HUDEP-2 (cell line): ENCODE data around the gene ADGRV1.

Source experiments
- DNase-seq, 76 experiments: peaks; one replicate each; lab custom pipeline; 2025; ENCODE audit not compliant: unreplicated experiment in 76 of 76; lab: John Stamatoyannopoulos, UW

Gene ADGRV1

GRCh38 chr5:90558344-90559192 is at the start of gene ADGRV1:
TSS of gene ADGRV1 (plus strand) at chr5:90558797. CDS start at chr5:90558896, 99 bp downstream.
- DNase-seq: peak in 14 of 76 experiments; percentile 1 to 26 (median 8)

GRCh38 chr5:90510438-90510837 is 48.2 kb upstream of the ADGRV1 start:
- DNase-seq: no peak

- DNase-seq: no peak
These were observed 44.1 kb upstream of the ADGRV1 start for GRCh38 chr5:90514520-90514919.

- DNase-seq: no peak
These were observed 39.9 kb upstream of the ADGRV1 start for GRCh38 chr5:90518661-90519060.

DNA sequence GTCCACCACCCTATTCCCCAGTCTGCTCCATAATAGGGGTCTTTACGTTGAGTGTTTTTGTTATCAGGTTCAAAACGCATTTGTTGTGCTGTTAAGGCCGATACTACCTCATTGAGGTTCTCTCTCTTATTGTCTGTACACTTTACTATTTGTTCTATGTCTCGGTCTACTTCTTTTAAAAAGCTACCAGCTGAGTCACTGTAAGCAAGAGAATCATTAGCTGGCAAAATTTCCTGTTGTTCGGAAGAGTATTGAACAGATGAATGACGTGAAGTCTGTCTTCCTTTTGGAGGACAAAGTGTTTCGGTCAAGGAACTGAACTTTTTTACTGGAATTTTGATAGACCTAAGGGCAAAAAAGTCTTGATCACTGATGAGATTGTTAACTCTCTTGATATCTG is 39.5 kb upstream of the ADGRV1 start:
- no peak for DNase-seq

DNA sequence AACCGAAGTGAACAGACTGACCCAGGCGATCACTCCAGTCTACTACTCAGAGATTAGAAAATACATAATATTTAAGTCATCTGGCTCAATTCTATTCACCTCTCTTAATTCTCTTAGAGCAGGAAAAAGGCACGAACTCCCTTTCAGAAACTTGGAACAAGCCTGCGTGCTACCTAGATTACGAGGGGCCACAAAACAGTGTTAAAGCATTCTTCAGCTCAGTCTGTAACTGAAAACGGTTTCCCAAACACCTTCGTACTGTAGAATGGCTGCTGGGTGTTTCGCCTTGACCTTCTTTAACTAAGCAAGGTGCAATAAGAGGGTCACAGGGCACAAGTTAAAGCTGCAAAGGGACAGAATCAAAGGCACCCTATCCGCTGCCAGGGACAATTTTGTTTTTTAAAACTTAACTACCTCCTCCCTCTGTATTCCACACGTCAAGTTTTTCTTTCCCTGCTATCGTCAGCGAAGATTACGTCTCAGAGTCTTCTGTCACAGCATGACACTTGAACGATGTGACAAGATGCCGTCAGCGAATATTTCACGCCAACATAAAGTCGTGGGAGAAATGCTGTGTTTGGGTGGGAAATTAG is 29.9 kb upstream of the ADGRV1 start:
- peak in 5 of 76 experiments; percentile 1 to 33 (median 16) for DNase-seq

GRCh38 chr5:90529194-90529938 is 29.2 kb upstream of the ADGRV1 start, which contains the start of gene LYSMD3:
TSS of gene LYSMD3 (minus strand) at chr5:90529584. CDS start at chr5:90525289, 4,295 bp downstream.
- DNase-seq: peak; percentile 27 to 98 (median 92)

GRCh38 chr5:90529939-90530677 is 28.5 kb upstream of the ADGRV1 start:
- DNase-seq: peak in 72 of 76 experiments; percentile 5 to 81 (median 53)

- DNase-seq: no peak
These were observed 27.7 kb upstream of the ADGRV1 start for GRCh38 chr5:90530736-90531487.

DNA sequence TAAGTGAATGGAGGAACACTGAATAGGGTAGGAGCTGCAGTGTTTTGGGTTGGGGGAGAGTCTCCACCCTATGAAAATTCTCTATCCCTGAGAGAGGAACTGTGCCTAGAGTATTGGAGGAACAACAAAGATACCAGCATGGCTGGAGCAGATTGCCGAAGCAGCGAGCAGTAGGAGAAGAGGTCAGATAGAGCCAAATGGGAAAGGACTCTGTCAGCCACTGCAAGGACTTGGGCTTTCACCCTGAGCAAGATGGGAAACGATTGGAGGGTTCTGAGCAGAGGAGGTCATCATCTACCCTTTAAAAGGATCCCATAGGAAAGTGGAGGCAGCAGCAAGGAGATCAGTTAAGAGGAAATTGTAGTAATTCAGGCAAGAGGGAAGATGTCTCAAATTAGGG is 24.8 kb upstream of the ADGRV1 start:
- no peak for DNase-seq

- no peak for DNase-seq
These were observed 23.7 kb upstream of the ADGRV1 start for GRCh38 chr5:90534922-90535321.

DNA sequence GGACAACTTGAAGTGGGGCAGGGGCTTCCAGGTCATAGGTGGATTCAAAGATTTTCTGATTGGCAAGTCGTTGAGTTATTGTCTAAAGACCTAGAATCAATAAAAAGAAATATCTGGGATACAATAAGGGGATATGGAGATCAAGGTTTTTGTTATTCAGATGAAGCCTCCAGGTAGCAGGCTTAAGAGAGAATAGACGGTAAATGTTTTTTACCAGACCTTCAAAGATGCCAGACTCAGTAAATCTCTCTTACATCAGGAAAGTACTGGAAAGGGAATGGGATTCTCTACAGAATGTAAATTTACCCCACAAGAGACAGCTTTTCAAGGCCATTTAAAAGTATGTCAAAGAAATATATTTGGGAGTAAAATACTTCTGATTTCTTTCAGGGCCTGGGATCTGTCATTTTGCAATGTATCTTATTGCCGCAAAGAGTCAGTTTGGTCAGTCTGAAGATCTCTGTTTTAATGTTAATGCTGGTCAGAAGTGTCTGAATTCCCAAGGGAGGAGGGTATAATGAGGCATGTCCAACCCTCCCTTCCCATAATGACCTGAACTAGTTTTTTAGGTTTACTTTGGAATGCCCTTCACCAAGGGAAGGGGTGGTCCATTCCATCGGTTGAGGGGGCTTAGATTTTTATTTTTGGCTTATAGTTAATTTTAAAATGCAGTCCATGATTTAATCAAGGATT is 15.6 kb upstream of the ADGRV1 start:
- no peak for DNase-seq

- no peak for DNase-seq
These were observed 13.1 kb upstream of the ADGRV1 start for GRCh38 chr5:90545511-90545910.

DNA sequence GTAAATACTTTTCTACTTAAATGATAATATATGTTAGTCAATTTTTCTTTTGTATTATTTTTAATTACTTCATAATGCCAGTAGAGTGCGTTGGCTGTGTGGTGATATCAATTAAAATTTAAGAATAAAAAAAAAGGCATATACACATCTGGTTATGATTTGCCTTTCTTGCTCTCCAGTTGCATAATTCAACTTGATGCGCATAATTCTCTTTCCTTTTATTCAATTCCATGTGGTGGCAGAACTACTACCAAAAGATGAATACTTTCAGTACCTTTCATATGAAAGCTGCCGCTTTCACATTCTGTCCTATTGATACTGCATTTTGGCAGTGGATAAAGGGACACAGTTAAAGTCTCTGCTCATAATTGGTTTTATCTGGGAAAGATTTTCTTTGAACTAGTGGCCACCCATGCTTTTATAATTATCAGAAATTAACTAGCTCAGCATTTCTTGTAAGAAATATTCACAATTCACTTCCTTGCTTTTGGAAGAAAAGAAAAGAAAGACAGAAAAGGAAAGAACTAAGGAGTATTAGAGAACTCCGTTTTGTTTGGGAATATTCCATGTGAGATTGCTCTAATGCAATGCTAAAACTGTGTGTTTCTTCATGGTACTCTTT is 12.3 kb upstream of the ADGRV1 start:
- DNase-seq: no peak

DNA sequence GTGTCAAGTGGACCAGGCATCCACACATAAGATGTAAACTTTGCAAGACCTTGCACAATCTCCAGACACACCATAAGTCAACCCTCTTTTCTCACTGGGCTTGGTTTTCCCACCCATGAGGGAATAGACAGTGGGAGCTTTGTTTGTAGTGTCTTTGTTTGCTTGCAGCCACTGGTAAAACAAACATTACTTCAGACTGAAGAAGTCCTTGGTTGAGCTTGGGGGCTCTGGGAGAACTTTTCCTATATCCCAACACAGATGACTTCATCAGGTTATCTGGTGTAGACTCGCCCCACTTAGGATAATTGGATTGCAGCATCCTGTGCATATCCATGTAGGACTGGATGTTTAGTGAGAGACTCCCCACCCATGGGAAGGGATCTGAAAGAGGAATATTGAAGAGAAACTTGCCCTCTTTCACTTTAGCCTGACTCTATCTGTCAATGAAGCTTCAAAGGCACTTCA is 11.5 kb upstream of the ADGRV1 start:
- DNase-seq: no peak

DNA sequence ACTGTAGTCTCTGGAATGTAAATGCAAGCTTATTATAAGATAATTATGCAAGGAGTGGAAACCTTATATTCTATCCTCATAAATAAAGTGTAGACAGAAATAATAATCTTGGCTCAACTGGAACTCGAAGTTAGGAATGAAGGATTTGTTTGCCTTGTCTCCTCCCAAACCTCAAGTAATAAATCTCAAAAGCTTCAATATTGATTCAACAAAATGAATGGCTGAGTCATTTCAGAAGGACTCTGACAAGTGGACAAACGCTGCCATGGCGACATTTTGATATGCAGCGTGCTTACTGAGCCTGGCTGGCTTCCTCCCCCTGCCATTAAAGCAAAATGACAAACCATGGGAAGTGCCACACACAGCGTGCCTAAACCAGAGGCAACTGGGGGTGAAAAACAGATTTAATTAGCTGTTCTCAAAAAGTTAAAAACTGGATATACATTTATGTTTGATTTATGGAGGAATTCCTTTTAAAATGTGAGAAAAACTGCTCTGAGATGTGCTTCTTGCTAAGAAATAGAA is 10.5 kb upstream of the ADGRV1 start:
- peak in 2 of 76 experiments; percentile 9 to 38 for DNase-seq

DNA sequence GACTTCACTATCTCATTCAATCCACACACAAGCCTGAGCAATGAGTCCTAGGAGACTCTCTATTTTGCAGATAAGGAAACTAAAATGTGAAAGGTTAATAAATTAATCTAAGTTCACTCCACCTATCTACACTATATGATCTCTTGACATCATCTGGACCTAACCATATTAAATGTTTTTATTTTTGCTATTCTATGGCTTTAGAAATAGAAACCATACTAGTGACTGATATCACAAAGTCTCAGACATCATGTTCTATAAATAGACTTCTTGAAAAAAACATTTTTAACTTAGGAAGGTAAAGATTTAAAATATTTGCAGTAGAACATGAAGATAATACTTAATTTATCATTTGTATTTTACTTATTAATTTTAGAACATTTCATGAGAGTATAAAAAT is 9.4 kb upstream of the ADGRV1 start:
- DNase-seq: no peak

DNA sequence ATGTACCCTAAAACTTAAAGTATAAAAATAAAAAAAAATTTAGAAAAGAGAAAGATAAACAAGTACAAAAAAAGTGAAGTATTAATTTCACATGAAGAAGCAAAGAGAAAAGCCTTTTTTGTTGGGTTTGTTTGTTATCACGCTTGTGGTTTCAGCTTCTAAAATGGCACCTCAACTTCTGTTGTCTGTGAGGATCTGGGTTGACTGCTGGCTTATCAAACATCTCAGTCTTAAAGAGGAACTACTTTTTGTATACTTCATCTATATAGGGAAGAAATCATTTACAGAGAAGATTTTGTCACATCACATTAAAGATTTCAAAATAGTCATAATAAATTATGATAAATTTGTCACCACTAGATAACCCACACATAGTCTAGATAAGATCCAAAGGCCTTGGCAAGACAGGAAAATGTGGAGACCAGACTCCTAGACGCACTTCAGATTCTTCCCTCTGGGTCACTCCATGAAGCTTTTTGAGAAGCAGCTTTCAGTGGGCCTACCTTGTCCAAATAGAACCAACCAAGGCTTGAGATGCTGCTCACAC is 8.8 kb upstream of the ADGRV1 start:
- no peak for DNase-seq
